ENCODE data around the gene ZMIZ1.

The ZMIZ1 gene

GRCh38 chr10:79298403-79299244, 229.9 kb downstream of the ZMIZ1 start:
- TF ChIP-seq CTCF (IDR thresholded peaks at IDR 0.05; ENCODE audit: low read depth, low read length): no peak
- TF ChIP-seq MYC (IDR thresholded peaks at IDR 0.05; ENCODE audit: low read depth, low read length): 0 out of 2 replicates have a peak, but pooled peaks have one; percentile 13

GRCh38 chr10:79299397-79300241, 230.9 kb downstream of the ZMIZ1 start:
- no peak overlapping the region for H3K4me3 ChIP-seq (ENCODE audit: low read depth, low read length)
- no peak for DNase-seq (ENCODE audit: low read depth)
- TF ChIP-seq CTCF (IDR thresholded peaks at IDR 0.05; ENCODE audit: low read depth, low read length) (no peak), MYC (IDR thresholded peaks at IDR 0.05; ENCODE audit: low read depth, low read length) (no peak), MAX (IDR thresholded peaks at IDR 0.05; ENCODE audit: low read depth, low read length) (no peak), POLR2A (IDR thresholded peaks at IDR 0.05; ENCODE audit: extremely low read depth, insufficient read length) (no peak)

More at GRCh38 chr10:79298403-79299244, 229.9 kb downstream of the ZMIZ1 start:
- peak; percentile 90 for DNase-seq (ENCODE audit: low read depth)
- H3K4me3 ChIP-seq (ENCODE audit: low read depth, low read length): no peak overlapping the region

GRCh38 chr10:79300711-79301110, 231.9 kb downstream of the ZMIZ1 start:
- no peak for DNase-seq (ENCODE audit: low read depth)
- no peak overlapping the region for H3K4me3 ChIP-seq (ENCODE audit: low read depth, low read length)
- TF ChIP-seq MAX (IDR thresholded peaks at IDR 0.05; ENCODE audit: low read depth, low read length) (no peak), MYC (IDR thresholded peaks at IDR 0.05; ENCODE audit: low read depth, low read length) (no peak), POLR2A (IDR thresholded peaks at IDR 0.05; ENCODE audit: extremely low read depth, insufficient read length) (no peak), CTCF (IDR thresholded peaks at IDR 0.05; ENCODE audit: low read depth, low read length) (no peak)

GRCh38 chr10:79301754-79302530, 233.2 kb downstream of the ZMIZ1 start:
- no peak overlapping the region for H3K4me3 ChIP-seq (ENCODE audit: low read depth, low read length)
- DNase-seq (ENCODE audit: low read depth): no peak
- TF ChIP-seq MAX (IDR thresholded peaks at IDR 0.05; ENCODE audit: low read depth, low read length) (no peak), CTCF (IDR thresholded peaks at IDR 0.05; ENCODE audit: low read depth, low read length) (no peak), POLR2A (IDR thresholded peaks at IDR 0.05; ENCODE audit: extremely low read depth, insufficient read length) (no peak), MYC (IDR thresholded peaks at IDR 0.05; ENCODE audit: low read depth, low read length) (no peak)

GRCh38 chr10:79303631-79304478, 235.1 kb downstream of the ZMIZ1 start:
- DNase-seq (ENCODE audit: low read depth): no peak
- no peak overlapping the region for H3K4me3 ChIP-seq (ENCODE audit: low read depth, low read length)
- TF ChIP-seq CTCF (IDR thresholded peaks at IDR 0.05; ENCODE audit: low read depth, low read length) (no peak), MAX (IDR thresholded peaks at IDR 0.05; ENCODE audit: low read depth, low read length) (no peak), MYC (IDR thresholded peaks at IDR 0.05; ENCODE audit: low read depth, low read length) (no peak), POLR2A (IDR thresholded peaks at IDR 0.05; ENCODE audit: extremely low read depth, insufficient read length) (no peak)

Data from NB4 (cell line).